GM18873 (cell line): ENCODE data around the gene ANKRD34A.

Experiments
- ATAC-seq: cut with Tn5 transposase; IDR thresholded peaks from one replicate; pipeline ENCODE4 v1.9.1; 2021; ENCODE audit warnings: mild to moderate bottlenecking, moderate library complexity, moderate number of reproducible peaks; ENCODE audit not compliant: unreplicated experiment, low FRiP score

Gene ANKRD34A

GRCh38 chr1:145974721-145975120 lies 10.3 kb upstream of the ANKRD34A start:
- no peak for ATAC-seq

- ATAC-seq = no peak
Measured at GRCh38 chr1:145972580-145972979, 8.2 kb upstream of the ANKRD34A start.

GRCh38 chr1:145967288-145967687 lies 2.9 kb upstream of the ANKRD34A start:
- no peak for ATAC-seq

GRCh38 chr1:145965119-145965744 lies 857 bp upstream of the ANKRD34A start:
- no peak for ATAC-seq

- ATAC-seq = no peak
Measured at GRCh38 chr1:145963265-145964019, 933 bp downstream of the ANKRD34A start.

GRCh38 chr1:145962157-145963102 lies 1.9 kb downstream of the ANKRD34A start:
- no peak for ATAC-seq

- no peak for ATAC-seq
Measured at GRCh38 chr1:145961425-145962156, 2.8 kb downstream of the ANKRD34A start.

GRCh38 chr1:145961109-145961424 lies 3.3 kb downstream of the ANKRD34A start:
- ATAC-seq = no peak

GRCh38 chr1:145960468-145961108 lies 3.8 kb downstream of the ANKRD34A start:
- no peak for ATAC-seq

GRCh38 chr1:145959957-145960467 lies 4.4 kb downstream of the ANKRD34A start:
- ATAC-seq = no peak

- no peak for ATAC-seq
Measured at GRCh38 chr1:145959333-145959732, 5.0 kb downstream of the ANKRD34A start.

- ATAC-seq = no peak
Measured at GRCh38 chr1:145958734-145959133, 5.6 kb downstream of the ANKRD34A start.

- ATAC-seq = peak; percentile 89
Measured at GRCh38 chr1:145957443-145958319, 6.7 kb downstream of the ANKRD34A start, which contains the start of gene LIX1L. Gene LIX1L, minus strand, starts transcription at chr1:145958017. Its CDS starts 90 bp downstream, at chr1:145957927.

- no peak for ATAC-seq
Measured at GRCh38 chr1:145956781-145957442, 7.5 kb downstream of the ANKRD34A start.

GRCh38 chr1:145956361-145956760 lies 8.0 kb downstream of the ANKRD34A start:
- ATAC-seq = no peak

GRCh38 chr1:145955436-145955835 lies 8.9 kb downstream of the ANKRD34A start:
- no peak for ATAC-seq

GRCh38 chr1:145953861-145954260 lies 10.5 kb downstream of the ANKRD34A start:
- ATAC-seq = no peak

- no peak for ATAC-seq
Measured at GRCh38 chr1:145952903-145953302, 11.5 kb downstream of the ANKRD34A start.
